IMR-90 (cell line): ENCODE results near the gene CD6.

Experiments used
- BHLHE40 ChIP-seq: fragments of 150-350 bp; IDR thresholded peaks from 2 replicates; pipeline ENCODE4 v1.6.1; 2016; ENCODE audit warnings: mild to moderate bottlenecking, low read depth, low read length
- CEBPB ChIP-seq: IDR thresholded peaks from 2 replicates; pipeline ENCODE4 v1.6.1; 2012; ENCODE audit warnings: low read depth, low read length, improper control_type of control experiment
- CTCF ChIP-seq: conservative IDR thresholded peaks from 2 replicates; pipeline ENCODE4 v1.5.1; 2012; ENCODE audit warnings: mild to moderate bottlenecking, low read depth, low read length, improper control_type of control experiment
- FOS ChIP-seq: fragments of 150-350 bp; IDR thresholded peaks from 2 replicates; pipeline ENCODE4 v1.6.1; 2016; ENCODE audit warnings: low read depth, low read length
- MAFK ChIP-seq: IDR thresholded peaks from 2 replicates; pipeline ENCODE4 v1.6.1; 2012; ENCODE audit warnings: low read depth, low read length, improper control_type of control experiment
- MAZ ChIP-seq: IDR thresholded peaks from 2 replicates; pipeline ENCODE4 v1.6.1; 2012; ENCODE audit warnings: low read depth, mild to moderate bottlenecking, low read length, improper control_type of control experiment, moderate library complexity, borderline replicate concordance
- MXI1 ChIP-seq: IDR thresholded peaks from 2 replicates; pipeline ENCODE4 v1.6.1; 2012; ENCODE audit warnings: low read depth, mild to moderate bottlenecking, low read length, moderate library complexity, borderline replicate concordance
- NFE2L2 ChIP-seq: fragments of 150-350 bp; IDR thresholded peaks from 2 replicates; pipeline ENCODE4 v1.6.1; 2016; ENCODE audit warnings: low read depth, mild to moderate bottlenecking, low read length
- POLR2A ChIP-seq: IDR thresholded peaks from 2 replicates; pipeline ENCODE4 v1.6.1; 2012; ENCODE audit warnings: mild to moderate bottlenecking, low read depth, low read length
- RAD21 ChIP-seq: IDR thresholded peaks from 2 replicates; pipeline ENCODE4 v1.6.1; 2012; ENCODE audit warnings: low read length, improper control_type of control experiment
- RCOR1 ChIP-seq: IDR thresholded peaks from 2 replicates; pipeline ENCODE4 v1.6.1; 2012; ENCODE audit warnings: mild to moderate bottlenecking, low read length, improper control_type of control experiment; ENCODE audit not compliant: insufficient replicate concordance
- SMC3 ChIP-seq: fragments of 150-350 bp; IDR thresholded peaks from 2 replicates; pipeline ENCODE4 v1.6.1; 2016; ENCODE audit warnings: low read depth, mild to moderate bottlenecking, antibody characterized with exemption, low read length, moderate library complexity
- USF2 ChIP-seq: fragments of 150-350 bp; IDR thresholded peaks from 2 replicates; pipeline ENCODE4 v1.6.1; 2017; ENCODE audit warnings: mild to moderate bottlenecking, antibody characterized with exemption, low read length, low read depth
- TF ChIP-seq, protein P1 (sequence below): fragments of 150-350 bp; IDR thresholded peaks from 2 replicates; pipeline ENCODE4 v1.6.1; 2016; ENCODE audit warnings: low read depth, mild to moderate bottlenecking, low read length, moderate library complexity, borderline replicate concordance

DNA sequence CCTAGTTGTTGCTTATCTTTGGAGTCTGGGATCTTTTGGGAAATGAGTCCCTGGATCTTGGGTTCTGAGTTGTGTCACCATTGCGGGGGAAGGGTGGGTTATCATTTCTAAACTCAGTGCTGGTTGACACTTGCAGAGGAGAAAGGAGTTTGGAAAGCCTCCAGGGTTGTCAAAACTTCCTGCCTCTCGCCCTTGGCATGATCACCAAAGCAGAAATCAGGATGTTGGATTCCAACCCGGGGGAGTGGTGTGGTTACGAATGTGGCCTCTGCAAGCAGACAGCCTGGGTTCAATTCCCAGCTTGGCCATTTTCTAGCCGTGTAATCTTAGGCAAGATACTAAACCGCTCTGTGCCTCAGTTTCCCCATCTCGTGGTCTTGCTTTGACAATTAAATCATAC is 24.3 kb downstream of the CD6 start:
- no peak for TF ChIP-seq FOS
- no peak for TF ChIP-seq NFE2L2
- no peak for TF ChIP-seq CTCF
- no peak for TF ChIP-seq POLR2A
- no peak for TF ChIP-seq BHLHE40
- no peak for TF ChIP-seq RAD21
- no peak for TF ChIP-seq RCOR1
- TF ChIP-seq CEBPB, result no peak
- TF ChIP-seq USF2, result no peak
- TF ChIP-seq, protein P1, sequence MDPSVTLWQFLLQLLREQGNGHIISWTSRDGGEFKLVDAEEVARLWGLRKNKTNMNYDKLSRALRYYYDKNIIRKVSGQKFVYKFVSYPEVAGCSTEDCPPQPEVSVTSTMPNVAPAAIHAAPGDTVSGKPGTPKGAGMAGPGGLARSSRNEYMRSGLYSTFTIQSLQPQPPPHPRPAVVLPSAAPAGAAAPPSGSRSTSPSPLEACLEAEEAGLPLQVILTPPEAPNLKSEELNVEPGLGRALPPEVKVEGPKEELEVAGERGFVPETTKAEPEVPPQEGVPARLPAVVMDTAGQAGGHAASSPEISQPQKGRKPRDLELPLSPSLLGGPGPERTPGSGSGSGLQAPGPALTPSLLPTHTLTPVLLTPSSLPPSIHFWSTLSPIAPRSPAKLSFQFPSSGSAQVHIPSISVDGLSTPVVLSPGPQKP, result no peak
- TF ChIP-seq MAZ, result no peak
- TF ChIP-seq SMC3, result no peak
- TF ChIP-seq MXI1, result no peak
- TF ChIP-seq MAFK, result no peak
